GM12878 (cell line): Measurements from ENCODE around the gene RCVRN. TPM values are rescaled to one million over a fixed set of nuclear protein-coding genes. Genes with fewer than 3 reads are reported as not detected.

Experiments
- ATAC-seq: fragments of 200-7000 bp; cut with Tn5 transposase; 3 replicates; pipeline ENCODE4 v1.9.1; 2020; ENCODE audit warnings: mild to moderate bottlenecking, moderate library complexity
- BruUV-seq: library from RNA; stranded (reverse); fragments of 400-500 nt; replicated peaks from 2 replicates; lab custom pipeline; 2021; lab: Mats Ljungman, UMichigan
- CTCF ChIA-PET: fragments of 300-600 bp; sonication (Branson Sonifier 250); formaldehyde crosslinking; extraction: SDS; loops from one replicate; lab custom pipeline; 2021; ENCODE audit warnings: inconsistent platforms; lab: Yijun Ruan, JAX
- POLR2A ChIA-PET: fragments of 350-600 bp; formaldehyde crosslinking; extraction: SDS; loops from one replicate; lab custom pipeline; 2021; ENCODE audit warnings: inconsistent platforms; lab: Charles Lee
- RAD21 ChIA-PET: fragments of 300-600 bp; sonication (Branson Sonifier 250); formaldehyde crosslinking; loops from one replicate; lab custom pipeline; 2023; ENCODE audit warnings: antibody characterized with exemption; ENCODE audit not compliant: unreplicated experiment; lab: Charles Lee
- SMC1A ChIA-PET: fragments of 300-600 bp; sonication (Branson Sonifier 250); formaldehyde crosslinking; loops from one replicate; lab custom pipeline; 2023; ENCODE audit not compliant: unreplicated experiment, uncharacterized antibody; lab: Charles Lee
- DNase-seq: peaks from one replicate; pipeline ENCODE4 v3.0.0-alpha.2; 2011; ENCODE audit warnings: low read depth, low spot score
- FAIRE-seq: peaks from 3 replicates; lab custom pipeline; 2011; peaks lifted over from hg19 to GRCh38; lab: Jason Lieb, UNC
- H2AFZ ChIP-seq: 2 replicates; pipeline ENCODE4 v1.6.0; 2011; ENCODE audit warnings: low read depth, low read length, control low read depth; ENCODE audit not compliant: control insufficient read depth
- H3K27ac ChIP-seq: 2 replicates; pipeline ENCODE4 v1.5.1; 2011; ENCODE audit warnings: control low read depth; ENCODE audit not compliant: control insufficient read depth, insufficient read depth
- H3K27me3 ChIP-seq, 2 experiments: replicated peaks in 1 of 2; 2 replicates each; pipeline versions ENCODE4 v1.6.0 to v1.6.1; 2011; ENCODE audit warnings: low read length in 1 of 2; ENCODE audit not compliant: control insufficient read depth in 2 of 2, insufficient read depth in 2 of 2
- H3K36me3 ChIP-seq, 2 experiments: 2 replicates each; pipeline ENCODE4 v1.5.1; 2011; ENCODE audit warnings: low read length in 1 of 2; ENCODE audit not compliant: control insufficient read depth in 2 of 2, insufficient read depth in 2 of 2
- H3K4me1 ChIP-seq: 2 replicates; pipeline ENCODE4 v1.6.1; 2011; ENCODE audit warnings: mild to moderate bottlenecking, low read length, moderate library complexity, mixed read lengths; ENCODE audit not compliant: control insufficient read depth, insufficient read depth
- H3K4me2 ChIP-seq: 2 replicates; pipeline ENCODE4 v1.6.0; 2011; ENCODE audit warnings: control low read depth; ENCODE audit not compliant: control insufficient read depth, insufficient read depth
- H3K4me3 ChIP-seq: fragments of 200-600 bp; sonication (generic); 2 replicates; pipeline ENCODE4 v1.5.1; 2016
- H3K79me2 ChIP-seq: 2 replicates; pipeline ENCODE4 v1.6.0; 2011; ENCODE audit warnings: low read length; ENCODE audit not compliant: control insufficient read depth, insufficient read depth
- H3K9ac ChIP-seq: 2 replicates; pipeline ENCODE4 v1.8.0; 2011; ENCODE audit warnings: low read length, control low read depth, mixed read lengths; ENCODE audit not compliant: control insufficient read depth, insufficient read depth
- H3K9me3 ChIP-seq: replicated peaks from 3 replicates; pipeline ENCODE4 v1.5.1; 2011; ENCODE audit warnings: mild to moderate bottlenecking, low read length; ENCODE audit not compliant: control insufficient read depth, insufficient read depth
- H4K20me1 ChIP-seq: 2 replicates; pipeline ENCODE4 v1.6.0; 2011; ENCODE audit not compliant: control insufficient read depth, insufficient read depth
- CHD4 ChIP-seq: fragments of 200-600 bp; sonication (generic); IDR thresholded peaks from 2 replicates; pipeline ENCODE4 v1.6.1; 2016; ENCODE audit warnings: mild to moderate bottlenecking
- DPF2 ChIP-seq: fragments of 450-650 bp; IDR thresholded peaks from 2 replicates; pipeline ENCODE4 v1.6.1; 2017; ENCODE audit warnings: mild to moderate bottlenecking
- EGR1 ChIP-seq, 2 experiments: IDR thresholded peaks; 1 replicate in 1 of 2; 2 replicates in 1 of 2; pipeline ENCODE4 v1.6.1; 2011 to 2012; ENCODE audit warnings: low read depth in 2 of 2, low read length in 2 of 2, borderline replicate concordance in 1 of 2, mild to moderate bottlenecking in 1 of 2, moderate library complexity in 1 of 2
- EP300 ChIP-seq, 2 experiments: fragments of 150-350 bp in 1 of 2; IDR thresholded peaks; 2 replicates each; pipeline ENCODE4 v1.6.1; 2011 to 2012; ENCODE audit warnings: low read depth in 2 of 2, low read length in 2 of 2, borderline replicate concordance in 1 of 2, improper control_type of control experiment in 1 of 2, inconsistent platforms in 1 of 2; ENCODE audit not compliant: control insufficient read depth in 1 of 2
- IKZF1 ChIP-seq: fragments of 450-650 bp; conservative IDR thresholded peaks from 2 replicates; pipeline ENCODE4 v1.6.1; 2017; ENCODE audit warnings: antibody characterized with exemption, mild to moderate bottlenecking
- MXI1 ChIP-seq: fragments of 150-350 bp; IDR thresholded peaks from 2 replicates; pipeline ENCODE4 v1.6.1; 2011; ENCODE audit warnings: low read depth, mild to moderate bottlenecking, inconsistent platforms, low read length, improper control_type of control experiment
- NFXL1 ChIP-seq: fragments of 450-650 bp; IDR thresholded peaks from 2 replicates; pipeline ENCODE4 v1.6.1; 2017; ENCODE audit warnings: antibody characterized with exemption, mild to moderate bottlenecking, borderline replicate concordance
- NRF1 ChIP-seq: conservative IDR thresholded peaks from 2 replicates; pipeline ENCODE4 v1.6.1; 2011; ENCODE audit warnings: mild to moderate bottlenecking, low read depth, low read length, improper control_type of control experiment
- PAX5 ChIP-seq: IDR thresholded peaks from 2 replicates; pipeline ENCODE4 v1.6.1; 2011; ENCODE audit warnings: low read depth, low read length, borderline replicate concordance
- POLR2AphosphoS2 ChIP-seq: IDR thresholded peaks from 2 replicates; pipeline ENCODE4 v1.6.1; 2011; ENCODE audit warnings: low read depth, mild to moderate bottlenecking, low read length, improper control_type of control experiment, moderate library complexity
- POLR2AphosphoS5 ChIP-seq: IDR thresholded peaks from 2 replicates; pipeline ENCODE4 v1.6.1; 2011; ENCODE audit warnings: mild to moderate bottlenecking, low read length, inconsistent platforms
- POU2F2 ChIP-seq: IDR thresholded peaks from 3 replicates; pipeline ENCODE4 v1.6.1; 2011; ENCODE audit warnings: low read depth, mild to moderate bottlenecking, low read length, borderline replicate concordance
- RELA ChIP-seq: fragments of 450-650 bp; IDR thresholded peaks from 2 replicates; pipeline ENCODE4 v1.8.0; 2014; ENCODE audit warnings: borderline replicate concordance; ENCODE audit not compliant: partially characterized antibody
- SMAD5 ChIP-seq: IDR thresholded peaks from 2 replicates; pipeline ENCODE4 v1.6.1; 2016; ENCODE audit warnings: antibody characterized with exemption, low read depth
- WGBS: methylation state at CpG from one replicate; pipeline ENCODE4 v1.1.6; 2016; ENCODE audit warnings: low lambda C conversion rate; ENCODE audit not compliant: insufficient replicate concordance, insufficient coverage; ENCODE audit errors: missing lambda C conversion rate; 5-methylcytosine and 5-hydroxymethylcytosine counted together
- in situ Hi-C: fragments of 300-500 bp; cut with MboI; formaldehyde crosslinking; loops from 9 replicates; pipeline ENCODE4 v1.14.3; 2018; ENCODE audit warnings: mixed read lengths
- intact Hi-C: fragments of 100-400 bp; cut with micrococcal nuclease; formaldehyde crosslinking; loops from one replicate; pipeline ENCODE4 v1.14.2; 2022; ENCODE audit not compliant: unreplicated experiment
- polyA plus RNA-seq, 11 experiments: library from polyadenylated mRNA; depleted of rRNA in 4 of 11; unstranded in 6 of 11; stranded (reverse) in 5 of 11; fragments of >200 nt; fragmentation: Nextera tagmentation in 4 of 11; fragmentation: Illumina TruSeq in 1 of 11; extraction: Ambion mirVana in 4 of 11; extraction: Trizol in 1 of 11; gene quantifications; 1 replicate in 1 of 11; 2 replicates in 10 of 11; pipeline versions ENCODE4 v1.2.1 to v1.2.3, GENCODE V29; 2011 to 2016; ENCODE audit warnings: inconsistent platforms in 2 of 11, missing spikeins in 2 of 11, low read depth in 1 of 11
- total RNA-seq, 4 experiments: library from RNA; depleted of rRNA in 3 of 4; stranded (reverse); fragments of >200 nt in 3 of 4; fragmentation: Illumina TruSeq in 1 of 4; extraction: Trizol in 1 of 4; gene quantifications; 2 replicates each; pipeline versions ENCODE4 v1.2.1 to v1.2.3, GENCODE V29; 2013 to 2021
- TF ChIP-seq, protein P1 (sequence below): fragments of 450-650 bp; IDR thresholded peaks from 2 replicates; pipeline ENCODE4 v1.6.1; 2016; ENCODE audit warnings: mild to moderate bottlenecking, moderate library complexity, borderline replicate concordance
- TF ChIP-seq, protein P2 (sequence below): IDR thresholded peaks from 2 replicates; pipeline ENCODE4 v1.6.1; 2011; ENCODE audit warnings: low read depth, low read length, improper control_type of control experiment, borderline replicate concordance

The RCVRN gene
- total and polyA plus RNA-seq, 10 of the 15 experiments (the other 5 are each of a cell fraction or from before 2014, with no cell fraction given), result 0.07 to 0.23 (median 0.14) TPM; not detected in 6

DNA sequence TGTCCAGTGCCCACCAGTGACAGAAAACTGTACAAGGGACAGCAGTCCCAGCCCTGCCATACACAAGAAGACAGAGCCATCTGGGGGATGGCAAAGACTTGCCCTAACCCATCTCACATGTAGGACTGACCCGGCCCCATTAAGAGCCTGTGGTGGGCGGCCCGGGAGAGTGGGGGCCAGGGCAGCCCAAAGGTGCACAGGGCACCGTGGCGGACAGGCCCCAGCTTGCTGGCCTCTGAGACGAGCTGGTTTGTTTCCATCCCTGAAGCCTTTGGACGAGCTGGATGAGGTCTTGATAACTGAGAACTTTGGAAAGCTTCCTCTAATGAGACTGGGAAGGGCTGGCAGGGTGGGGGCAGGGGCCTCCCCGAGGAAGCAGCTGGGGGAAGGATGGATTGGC lies 11.0 kb upstream of the RCVRN start (continued):
- TF ChIP-seq, protein P1, sequence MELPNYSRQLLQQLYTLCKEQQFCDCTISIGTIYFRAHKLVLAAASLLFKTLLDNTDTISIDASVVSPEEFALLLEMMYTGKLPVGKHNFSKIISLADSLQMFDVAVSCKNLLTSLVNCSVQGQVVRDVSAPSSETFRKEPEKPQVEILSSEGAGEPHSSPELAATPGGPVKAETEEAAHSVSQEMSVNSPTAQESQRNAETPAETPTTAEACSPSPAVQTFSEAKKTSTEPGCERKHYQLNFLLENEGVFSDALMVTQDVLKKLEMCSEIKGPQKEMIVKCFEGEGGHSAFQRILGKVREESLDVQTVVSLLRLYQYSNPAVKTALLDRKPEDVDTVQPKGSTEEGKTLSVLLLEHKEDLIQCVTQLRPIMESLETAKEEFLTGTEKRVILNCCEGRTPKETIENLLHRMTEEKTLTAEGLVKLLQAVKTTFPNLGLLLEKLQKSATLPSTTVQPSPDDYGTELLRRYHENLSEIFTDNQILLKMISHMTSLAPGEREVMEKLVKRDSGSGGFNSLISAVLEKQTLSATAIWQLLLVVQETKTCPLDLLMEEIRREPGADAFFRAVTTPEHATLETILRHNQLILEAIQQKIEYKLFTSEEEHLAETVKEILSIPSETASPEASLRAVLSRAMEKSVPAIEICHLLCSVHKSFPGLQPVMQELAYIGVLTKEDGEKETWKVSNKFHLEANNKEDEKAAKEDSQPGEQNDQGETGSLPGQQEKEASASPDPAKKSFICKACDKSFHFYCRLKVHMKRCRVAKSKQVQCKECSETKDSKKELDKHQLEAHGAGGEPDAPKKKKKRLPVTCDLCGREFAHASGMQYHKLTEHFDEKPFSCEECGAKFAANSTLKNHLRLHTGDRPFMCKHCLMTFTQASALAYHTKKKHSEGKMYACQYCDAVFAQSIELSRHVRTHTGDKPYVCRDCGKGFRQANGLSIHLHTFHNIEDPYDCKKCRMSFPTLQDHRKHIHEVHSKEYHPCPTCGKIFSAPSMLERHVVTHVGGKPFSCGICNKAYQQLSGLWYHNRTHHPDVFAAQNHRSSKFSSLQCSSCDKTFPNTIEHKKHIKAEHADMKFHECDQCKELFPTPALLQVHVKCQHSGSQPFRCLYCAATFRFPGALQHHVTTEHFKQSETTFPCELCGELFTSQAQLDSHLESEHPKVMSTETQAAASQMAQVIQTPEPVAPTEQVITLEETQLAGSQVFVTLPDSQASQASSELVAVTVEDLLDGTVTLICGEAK, result no peak
- TF ChIP-seq, protein P2, sequence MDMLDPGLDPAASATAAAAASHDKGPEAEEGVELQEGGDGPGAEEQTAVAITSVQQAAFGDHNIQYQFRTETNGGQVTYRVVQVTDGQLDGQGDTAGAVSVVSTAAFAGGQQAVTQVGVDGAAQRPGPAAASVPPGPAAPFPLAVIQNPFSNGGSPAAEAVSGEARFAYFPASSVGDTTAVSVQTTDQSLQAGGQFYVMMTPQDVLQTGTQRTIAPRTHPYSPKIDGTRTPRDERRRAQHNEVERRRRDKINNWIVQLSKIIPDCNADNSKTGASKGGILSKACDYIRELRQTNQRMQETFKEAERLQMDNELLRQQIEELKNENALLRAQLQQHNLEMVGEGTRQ, result no peak

DNA sequence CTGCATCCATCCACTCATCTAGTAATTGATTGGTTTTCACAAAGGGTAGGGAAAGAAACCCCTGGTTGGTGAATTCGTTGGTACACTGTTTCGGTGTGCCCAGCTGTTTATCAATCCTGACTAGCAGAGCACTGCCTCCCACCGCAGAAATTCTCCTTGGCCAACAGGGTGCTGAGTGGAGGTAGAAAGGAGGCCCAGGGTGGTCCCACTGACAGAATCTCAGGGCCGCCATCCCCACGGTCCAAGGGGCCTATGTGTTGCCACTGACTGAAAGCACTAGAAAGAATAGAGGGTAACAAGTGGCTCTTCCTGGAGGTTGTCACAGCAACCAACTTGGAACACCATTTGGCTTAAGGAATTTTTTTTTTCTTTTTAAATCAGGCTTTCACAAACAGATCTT lies 8.4 kb upstream of the RCVRN start:
- Histone ChIP-seq H3K4me3 (no peak overlapping the region), H3K36me3 (no peaks in the 10 kb centered on the region; a peak in 1 of 4 replicates), H3K4me1 (no peaks in the 10 kb centered on the region), H3K79me2 (no peaks in the 10 kb centered on the region), H3K9ac (no peak overlapping the region), H3K9me3 (no peaks in the 10 kb centered on the region), H3K27me3 (peaks cover 0 to 2% of the 10 kb centered on the region in 2 experiments; a peak in 2 of 4 replicates), H4K20me1 (no peaks in the 10 kb centered on the region), H3K4me2 (no peak overlapping the region), H3K27ac (no peak overlapping the region), H2AFZ (no peak overlapping the region)
- BruUV-seq, result no TSS peak
- ChIA-PET CTCF (no interaction called here), POLR2A (interaction anchor here (0.5 kb wide), 1 partner anchor 1264 kb away, joined by 3 read pairs; no protein-coding TSS in a partner anchor), SMC1A (no interaction called here), RAD21 (no interaction called here)
- no peak for ATAC-seq
- TF ChIP-seq DPF2, result no peak
- TF ChIP-seq CHD4, result no peak
- no peak for TF ChIP-seq SMAD5
- TF ChIP-seq EGR1 (IDR thresholded peaks at IDR 0.05; ENCODE audit: borderline replicate concordance in 1 of 2, low read depth in 2 of 2, low read length in 2 of 2), result no peak
- no peak for TF ChIP-seq IKZF1
- no peak for TF ChIP-seq MXI1
- TF ChIP-seq NRF1, result no peak
- no peak for TF ChIP-seq POU2F2
- no peak for TF ChIP-seq POLR2AphosphoS2
- TF ChIP-seq EP300 (IDR thresholded peaks at IDR 0.05; ENCODE audit: borderline replicate concordance in 1 of 2, control insufficient read depth in 1 of 2, low read depth in 2 of 2, low read length in 2 of 2), result no peak
- no peak for TF ChIP-seq NFXL1
- no peak for TF ChIP-seq RELA
- TF ChIP-seq PAX5, result no peak
- no peak for TF ChIP-seq POLR2AphosphoS5
- 54% methylated on average over 5 of the region's 5 CpGs for WGBS
- intact Hi-C loops, result no loop called here
- FAIRE-seq, result no peak
- in situ Hi-C loops, result no loop called here
- no peak for DNase-seq
